HG03520 (cell line): ENCODE measurements around the gene FAM131C.
"Not testable (repeated sequence)": the region's sequence is repeated elsewhere in the genome, so short reads cannot be mapped to it uniquely, and the experiment has no call there.

Experiments
- ATAC-seq: cut with Tn5 transposase; IDR thresholded peaks from one replicate; pipeline ENCODE4 v1.9.1; 2021; ENCODE audit warnings: mild to moderate bottlenecking, moderate library complexity; ENCODE audit not compliant: unreplicated experiment

Gene FAM131C

DNA sequence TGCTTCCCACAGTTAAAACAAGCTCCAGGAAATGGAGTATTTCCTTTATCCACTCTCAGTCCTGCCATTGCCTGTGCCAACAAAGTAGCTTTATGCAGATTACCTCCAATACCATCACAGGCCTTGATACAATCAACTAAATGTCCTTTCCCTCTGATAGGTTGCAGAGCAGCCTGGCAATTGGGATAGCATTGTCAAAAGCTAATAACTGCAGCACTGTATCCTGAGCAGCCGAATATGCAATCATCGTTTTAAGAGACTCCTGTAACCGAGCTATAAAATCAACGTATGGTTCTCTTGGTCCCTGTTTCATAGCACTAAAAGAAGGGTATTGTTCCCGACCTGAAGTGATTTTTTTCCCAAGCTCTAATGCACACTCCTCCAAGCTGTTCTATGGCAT is 33.6 kb upstream of the FAM131C start:
- not testable (repeated sequence) for ATAC-seq

GRCh38 chr1:16101623-16102022 is 28.2 kb upstream of the FAM131C start:
- ATAC-seq = no peak

- no peak for ATAC-seq
Observed at GRCh38 chr1:16099412-16099811, 26.0 kb upstream of the FAM131C start.

DNA sequence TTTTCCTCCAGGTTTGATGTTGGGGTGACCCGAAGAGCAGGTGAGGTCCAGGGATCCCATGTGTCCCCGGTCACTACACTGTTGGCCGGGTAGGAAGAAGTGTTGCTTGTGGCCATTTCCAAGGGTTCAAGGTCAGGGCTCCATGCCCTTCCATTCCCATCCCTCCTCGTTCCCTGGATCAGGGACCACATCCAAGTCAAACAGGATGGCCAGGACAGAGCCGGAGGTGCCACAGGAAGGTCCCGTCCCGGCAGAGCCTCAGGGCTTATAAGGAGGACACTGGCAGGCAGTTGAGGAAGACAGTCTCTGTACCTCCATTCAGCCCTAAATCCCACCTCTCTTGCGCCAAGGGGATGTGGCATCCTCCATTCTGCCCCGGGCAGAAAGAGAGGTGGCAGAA is 22.0 kb upstream of the FAM131C start:
- ATAC-seq = no peak

DNA sequence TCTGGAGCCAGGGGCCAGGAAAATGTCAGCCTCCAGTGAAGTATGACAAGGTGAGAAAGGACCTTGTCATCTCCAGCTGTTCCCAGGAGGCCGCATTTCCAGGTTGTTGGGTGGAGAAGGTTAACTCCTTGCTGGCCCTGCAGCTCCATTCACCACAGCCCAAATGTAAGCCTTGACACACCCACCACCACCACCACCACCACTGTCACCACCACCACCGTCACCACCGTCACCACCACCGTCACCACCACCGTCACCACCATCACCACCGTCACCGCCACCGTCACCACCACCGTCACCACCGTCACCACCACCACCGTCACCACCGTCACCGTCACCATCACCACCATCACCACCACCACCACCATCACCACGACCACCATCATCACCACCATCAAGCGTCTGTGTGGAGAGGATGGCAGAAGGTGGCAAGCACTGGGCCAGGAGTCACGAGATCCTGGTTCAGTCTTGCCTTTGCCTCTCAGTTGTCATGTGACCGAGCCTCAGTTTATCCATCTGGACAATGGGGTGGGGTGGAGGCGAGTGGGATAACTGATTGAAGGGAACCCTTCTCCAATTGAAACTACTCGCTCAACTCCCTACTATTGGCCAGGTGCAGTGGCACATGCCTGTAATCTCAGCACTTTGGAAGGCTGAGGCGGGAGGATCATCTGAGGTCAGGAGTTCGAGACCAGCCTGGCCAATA is 21.2 kb upstream of the FAM131C start:
- no peak for ATAC-seq

GRCh38 chr1:16093611-16094010 is 20.2 kb upstream of the FAM131C start:
- no peak for ATAC-seq

GRCh38 chr1:16092923-16093511 is 19.6 kb upstream of the FAM131C start:
- no peak for ATAC-seq

- no peak for ATAC-seq
Observed at GRCh38 chr1:16092097-16092922, 18.9 kb upstream of the FAM131C start.

GRCh38 chr1:16091296-16091695 is 17.8 kb upstream of the FAM131C start:
- no peak for ATAC-seq

- no peak for ATAC-seq
Observed at GRCh38 chr1:16090076-16090826, 16.8 kb upstream of the FAM131C start.

DNA sequence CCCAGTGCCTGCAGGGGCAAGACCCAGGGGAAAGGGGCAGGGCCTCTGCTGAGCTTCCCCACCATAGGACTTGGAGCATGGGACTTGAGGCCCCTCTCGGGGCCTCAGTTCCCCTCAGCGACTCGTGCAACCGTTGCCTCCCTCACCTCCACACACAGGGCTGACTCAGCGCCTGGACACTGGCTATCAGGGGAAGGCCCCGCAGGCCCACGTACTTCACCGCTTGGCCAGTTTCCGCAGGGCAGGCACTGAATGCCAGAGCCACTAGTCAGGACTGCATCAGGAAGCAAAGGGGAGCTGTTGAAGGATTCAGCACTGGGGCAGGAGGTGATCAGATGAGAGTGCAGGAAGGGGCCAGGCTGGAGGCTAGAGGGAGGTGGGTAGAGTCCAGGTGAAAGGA is 15.5 kb upstream of the FAM131C start:
- no peak for ATAC-seq

GRCh38 chr1:16088351-16088911 is 15.0 kb upstream of the FAM131C start:
- ATAC-seq = no peak

- no peak for ATAC-seq
Observed at GRCh38 chr1:16087733-16088132, 14.3 kb upstream of the FAM131C start.

GRCh38 chr1:16085522-16085921 is 12.1 kb upstream of the FAM131C start:
- no peak for ATAC-seq

GRCh38 chr1:16083486-16083885 is 10.0 kb upstream of the FAM131C start:
- no peak for ATAC-seq

- no peak for ATAC-seq
Observed at GRCh38 chr1:16082283-16083038, 9.0 kb upstream of the FAM131C start.

- ATAC-seq = no peak
Observed at GRCh38 chr1:16081636-16082035, 8.2 kb upstream of the FAM131C start.

GRCh38 chr1:16080422-16081150 is 7.1 kb upstream of the FAM131C start:
- ATAC-seq = no peak

GRCh38 chr1:16078925-16079656 is 5.6 kb upstream of the FAM131C start:
- ATAC-seq = no peak
